SK-N-SH treated with all-trans-retinoic acid at 6 μM for 48 hours (cell line): ENCODE results near the gene PBX4.

Source experiments
- CSDC2 ChIP-seq: fragments of 250-450 bp; sonication (Bioruptor Pico); IDR thresholded peaks from 2 replicates; pipeline ENCODE4 v1.5.0; 2020; ENCODE audit warnings: mild to moderate bottlenecking, moderate library complexity
- ISL1 ChIP-seq: fragments of 250-450 bp; sonication (Bioruptor Pico); IDR thresholded peaks from 2 replicates; pipeline ENCODE4 v2.1.2; 2022; ENCODE audit warnings: mild to moderate bottlenecking, moderate library complexity
- PPARA ChIP-seq: fragments of 250-450 bp; sonication (Bioruptor Pico); IDR thresholded peaks from 2 replicates; pipeline ENCODE4 v1.5.0; 2020; ENCODE audit warnings: mild to moderate bottlenecking, borderline replicate concordance
- RARB ChIP-seq: fragments of 250-450 bp; sonication (Bioruptor Pico); IDR thresholded peaks from 2 replicates; pipeline ENCODE4 v1.8.0; 2021; ENCODE audit warnings: mild to moderate bottlenecking, moderate library complexity
- ZFP30 ChIP-seq: fragments of 450-650 bp; formaldehyde crosslinking; IDR thresholded peaks from 2 replicates; pipeline ENCODE4 v1.5.0; 2022; ENCODE audit warnings: mild to moderate bottlenecking, moderate library complexity
- ZNF8 ChIP-seq: fragments of 450-650 bp; formaldehyde crosslinking; IDR thresholded peaks from 2 replicates; pipeline ENCODE4 v1.5.0; 2020; ENCODE audit warnings: mild to moderate bottlenecking, moderate library complexity
- TF ChIP-seq, protein P1 (sequence below): fragments of 250-450 bp; sonication (Bioruptor Pico); IDR thresholded peaks from 2 replicates; pipeline ENCODE4 v1.8.0; 2021; ENCODE audit warnings: low read depth, mild to moderate bottlenecking, moderate library complexity, borderline replicate concordance
- TF ChIP-seq, protein P2 (sequence below): fragments of 250-450 bp; sonication (Bioruptor Pico); IDR thresholded peaks from 2 replicates; pipeline ENCODE4 v1.5.0; 2020; ENCODE audit warnings: mild to moderate bottlenecking, moderate library complexity
- TF ChIP-seq, protein P3 (sequence below): fragments of 250-450 bp; sonication (Bioruptor Pico); IDR thresholded peaks from 2 replicates; pipeline ENCODE4 v1.8.0; 2020; ENCODE audit warnings: mild to moderate bottlenecking, moderate library complexity, borderline replicate concordance

DNA sequence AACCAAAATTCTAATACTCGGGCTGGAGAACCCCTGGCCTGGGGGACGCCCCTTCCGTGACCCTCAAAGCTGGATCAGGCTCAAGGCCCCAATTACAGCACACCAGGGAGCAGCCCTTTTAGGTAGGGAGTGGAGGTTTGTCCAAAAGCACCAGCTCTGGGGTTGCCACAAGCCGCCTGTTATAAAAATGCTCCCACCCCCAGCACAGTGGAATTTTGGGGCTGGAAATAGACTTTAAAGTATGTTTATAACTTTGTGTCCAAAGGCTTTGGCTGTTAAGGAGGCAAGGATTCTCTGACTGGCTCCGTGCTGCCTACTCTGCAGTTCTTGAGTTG is 25.5 kb upstream of the PBX4 start:
- TF ChIP-seq, protein P1, sequence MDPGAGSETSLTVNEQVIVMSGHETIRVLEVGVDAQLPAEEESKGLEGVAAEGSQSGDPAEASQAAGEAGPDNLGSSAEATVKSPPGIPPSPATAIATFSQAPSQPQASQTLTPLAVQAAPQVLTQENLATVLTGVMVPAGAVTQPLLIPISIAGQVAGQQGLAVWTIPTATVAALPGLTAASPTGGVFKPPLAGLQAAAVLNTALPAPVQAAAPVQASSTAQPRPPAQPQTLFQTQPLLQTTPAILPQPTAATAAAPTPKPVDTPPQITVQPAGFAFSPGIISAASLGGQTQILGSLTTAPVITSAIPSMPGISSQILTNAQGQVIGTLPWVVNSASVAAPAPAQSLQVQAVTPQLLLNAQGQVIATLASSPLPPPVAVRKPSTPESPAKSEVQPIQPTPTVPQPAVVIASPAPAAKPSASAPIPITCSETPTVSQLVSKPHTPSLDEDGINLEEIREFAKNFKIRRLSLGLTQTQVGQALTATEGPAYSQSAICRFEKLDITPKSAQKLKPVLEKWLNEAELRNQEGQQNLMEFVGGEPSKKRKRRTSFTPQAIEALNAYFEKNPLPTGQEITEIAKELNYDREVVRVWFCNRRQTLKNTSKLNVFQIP (CRISPR knock-in tag) = no peak
- no peak for TF ChIP-seq ZNF8
- TF ChIP-seq PPARA (CRISPR knock-in tag) = no peak
- TF ChIP-seq ZFP30 = no peak
- no peak for TF ChIP-seq CSDC2
- TF ChIP-seq, protein P2, sequence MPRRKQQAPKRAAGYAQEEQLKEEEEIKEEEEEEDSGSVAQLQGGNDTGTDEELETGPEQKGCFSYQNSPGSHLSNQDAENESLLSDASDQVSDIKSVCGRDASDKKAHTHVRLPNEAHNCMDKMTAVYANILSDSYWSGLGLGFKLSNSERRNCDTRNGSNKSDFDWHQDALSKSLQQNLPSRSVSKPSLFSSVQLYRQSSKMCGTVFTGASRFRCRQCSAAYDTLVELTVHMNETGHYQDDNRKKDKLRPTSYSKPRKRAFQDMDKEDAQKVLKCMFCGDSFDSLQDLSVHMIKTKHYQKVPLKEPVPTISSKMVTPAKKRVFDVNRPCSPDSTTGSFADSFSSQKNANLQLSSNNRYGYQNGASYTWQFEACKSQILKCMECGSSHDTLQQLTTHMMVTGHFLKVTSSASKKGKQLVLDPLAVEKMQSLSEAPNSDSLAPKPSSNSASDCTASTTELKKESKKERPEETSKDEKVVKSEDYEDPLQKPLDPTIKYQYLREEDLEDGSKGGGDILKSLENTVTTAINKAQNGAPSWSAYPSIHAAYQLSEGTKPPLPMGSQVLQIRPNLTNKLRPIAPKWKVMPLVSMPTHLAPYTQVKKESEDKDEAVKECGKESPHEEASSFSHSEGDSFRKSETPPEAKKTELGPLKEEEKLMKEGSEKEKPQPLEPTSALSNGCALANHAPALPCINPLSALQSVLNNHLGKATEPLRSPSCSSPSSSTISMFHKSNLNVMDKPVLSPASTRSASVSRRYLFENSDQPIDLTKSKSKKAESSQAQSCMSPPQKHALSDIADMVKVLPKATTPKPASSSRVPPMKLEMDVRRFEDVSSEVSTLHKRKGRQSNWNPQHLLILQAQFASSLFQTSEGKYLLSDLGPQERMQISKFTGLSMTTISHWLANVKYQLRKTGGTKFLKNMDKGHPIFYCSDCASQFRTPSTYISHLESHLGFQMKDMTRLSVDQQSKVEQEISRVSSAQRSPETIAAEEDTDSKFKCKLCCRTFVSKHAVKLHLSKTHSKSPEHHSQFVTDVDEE (CRISPR knock-in tag) = no peak
- TF ChIP-seq RARB (CRISPR knock-in tag) = no peak
- TF ChIP-seq, protein P3, sequence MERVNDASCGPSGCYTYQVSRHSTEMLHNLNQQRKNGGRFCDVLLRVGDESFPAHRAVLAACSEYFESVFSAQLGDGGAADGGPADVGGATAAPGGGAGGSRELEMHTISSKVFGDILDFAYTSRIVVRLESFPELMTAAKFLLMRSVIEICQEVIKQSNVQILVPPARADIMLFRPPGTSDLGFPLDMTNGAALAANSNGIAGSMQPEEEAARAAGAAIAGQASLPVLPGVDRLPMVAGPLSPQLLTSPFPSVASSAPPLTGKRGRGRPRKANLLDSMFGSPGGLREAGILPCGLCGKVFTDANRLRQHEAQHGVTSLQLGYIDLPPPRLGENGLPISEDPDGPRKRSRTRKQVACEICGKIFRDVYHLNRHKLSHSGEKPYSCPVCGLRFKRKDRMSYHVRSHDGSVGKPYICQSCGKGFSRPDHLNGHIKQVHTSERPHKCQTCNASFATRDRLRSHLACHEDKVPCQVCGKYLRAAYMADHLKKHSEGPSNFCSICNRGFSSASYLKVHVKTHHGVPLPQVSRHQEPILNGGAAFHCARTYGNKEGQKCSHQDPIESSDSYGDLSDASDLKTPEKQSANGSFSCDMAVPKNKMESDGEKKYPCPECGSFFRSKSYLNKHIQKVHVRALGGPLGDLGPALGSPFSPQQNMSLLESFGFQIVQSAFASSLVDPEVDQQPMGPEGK (CRISPR knock-in tag) = no peak
- no peak for TF ChIP-seq ISL1 (CRISPR knock-in tag)
